Measurements from ENCODE around the gene INAFM1. TPM values are rescaled to one million over a fixed set of nuclear protein-coding genes. Genes with fewer than 3 reads are reported as not detected.

INAFM1 gene
- total and polyA plus RNA-seq, 3 donors from 2014 or later: 9.0 to 29.5 (median 20.8) TPM

- WGBS, 2 donors: 93 to 97% methylated on average over 10 of the region's 10 CpGs
- intact Hi-C loops (cut with DNase I; ENCODE audit: low total_unique reads): no loop called here
- no peaks in the 10 kb centered on the region for H3K36me3 ChIP-seq (ENCODE audit: low read depth, missing control alignments)
- no peaks in the 10 kb centered on the region for H3K4me1 ChIP-seq
- no peaks in the 10 kb centered on the region for H3K9me3 ChIP-seq
- no peak overlapping the region for H3K4me3 ChIP-seq
- DNase-seq: no peak
- no peak overlapping the region for H3K27ac ChIP-seq
- TF ChIP-seq POLR2A (IDR thresholded peaks at IDR 0.05) (no peak), CTCF (IDR thresholded peaks at IDR 0.05) (no peak)
- no peaks in the 10 kb centered on the region for H3K27me3 ChIP-seq
Measured at GRCh38 chr19:47302249-47302648, 27.6 kb downstream of the INAFM1 start.

DNA sequence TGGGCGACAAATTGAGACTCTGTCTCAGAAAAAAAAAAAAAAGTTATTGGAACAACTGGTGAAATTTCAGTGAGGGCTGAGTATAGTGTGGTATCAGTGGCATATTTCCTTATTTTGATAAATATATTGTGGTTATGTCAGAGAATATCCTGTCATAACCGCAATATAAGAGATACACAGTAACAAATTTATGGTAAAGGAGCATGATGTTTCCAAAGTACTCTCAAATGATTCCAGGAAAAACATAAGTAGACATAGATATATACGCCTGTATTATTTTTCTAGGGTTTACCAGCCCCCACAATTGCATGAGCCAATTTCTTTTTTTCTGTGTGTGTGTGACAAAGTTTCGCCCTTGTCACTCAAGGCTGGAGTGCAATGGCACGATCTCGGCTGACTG lies 29.3 kb downstream of the INAFM1 start:
- Histone ChIP-seq H3K36me3 (ENCODE audit: low read depth, missing control alignments) (no peaks in the 10 kb centered on the region), H3K27me3 (no peaks in the 10 kb centered on the region), H3K9me3 (no peaks in the 10 kb centered on the region), H3K4me1 (no peaks in the 10 kb centered on the region), H3K27ac (no peak overlapping the region), H3K4me3 (no peak overlapping the region)
- WGBS, 2 donors: 75 to 77% methylated on average over 6 of the region's 6 CpGs
- DNase-seq: no peak
- intact Hi-C loops (cut with DNase I; ENCODE audit: low total_unique reads): no loop called here
- TF ChIP-seq POLR2A (IDR thresholded peaks at IDR 0.05) (no peak), CTCF (IDR thresholded peaks at IDR 0.05) (no peak)

DNA sequence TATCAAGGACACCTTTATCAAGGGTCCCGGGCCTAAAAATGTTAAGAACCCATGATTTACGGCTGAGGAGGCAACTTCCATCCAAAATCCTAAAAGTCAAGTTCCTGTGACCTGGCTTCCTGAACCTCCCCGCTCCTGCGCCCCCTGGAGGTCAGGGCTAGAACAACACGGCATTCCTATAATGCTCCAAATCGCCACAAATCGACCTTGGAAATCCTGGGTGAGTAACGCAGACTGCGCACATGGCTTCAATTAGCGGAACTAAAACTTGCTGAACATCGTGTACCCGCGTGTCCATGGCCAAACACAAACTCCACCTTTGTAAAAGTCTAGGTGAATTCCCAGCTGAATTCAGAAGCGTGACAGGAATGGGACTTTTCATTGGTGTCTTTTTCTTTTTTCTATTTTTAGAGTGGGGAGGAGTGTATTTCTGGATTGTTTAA lies 30.6 kb downstream of the INAFM1 start:
- Histone ChIP-seq H3K4me3 (no peak overlapping the region), H3K9me3 (no peaks in the 10 kb centered on the region), H3K4me1 (no peaks in the 10 kb centered on the region), H3K27me3 (no peaks in the 10 kb centered on the region), H3K36me3 (ENCODE audit: low read depth, missing control alignments) (no peaks in the 10 kb centered on the region), H3K27ac (no peak overlapping the region)
- 3 to 7% methylated on average over 14 of the region's 14 CpGs for WGBS, 2 donors
- peak; percentile 82 for DNase-seq
- TF ChIP-seq POLR2A (IDR thresholded peaks at IDR 0.05): no peak
- peak; percentile 76 to 93 (median 93) for TF ChIP-seq CTCF (IDR thresholded peaks at IDR 0.05)
- intact Hi-C loops (cut with DNase I; ENCODE audit: low total_unique reads): no loop called here

GRCh38 chr19:47306303-47306702 lies 31.6 kb downstream of the INAFM1 start:
- Histone ChIP-seq H3K27me3 (no peaks in the 10 kb centered on the region), H3K9me3 (no peaks in the 10 kb centered on the region), H3K4me1 (no peaks in the 10 kb centered on the region), H3K36me3 (ENCODE audit: low read depth, missing control alignments) (no peaks in the 10 kb centered on the region), H3K27ac (no peak overlapping the region), H3K4me3 (no peak overlapping the region)
- no peak for DNase-seq
- 93 to 100% methylated on average over 3 of the region's 3 CpGs for WGBS, 2 donors
- intact Hi-C loops (cut with DNase I; ENCODE audit: low total_unique reads): no loop called here
- TF ChIP-seq POLR2A (IDR thresholded peaks at IDR 0.05) (no peak), CTCF (IDR thresholded peaks at IDR 0.05) (no peak)

DNA sequence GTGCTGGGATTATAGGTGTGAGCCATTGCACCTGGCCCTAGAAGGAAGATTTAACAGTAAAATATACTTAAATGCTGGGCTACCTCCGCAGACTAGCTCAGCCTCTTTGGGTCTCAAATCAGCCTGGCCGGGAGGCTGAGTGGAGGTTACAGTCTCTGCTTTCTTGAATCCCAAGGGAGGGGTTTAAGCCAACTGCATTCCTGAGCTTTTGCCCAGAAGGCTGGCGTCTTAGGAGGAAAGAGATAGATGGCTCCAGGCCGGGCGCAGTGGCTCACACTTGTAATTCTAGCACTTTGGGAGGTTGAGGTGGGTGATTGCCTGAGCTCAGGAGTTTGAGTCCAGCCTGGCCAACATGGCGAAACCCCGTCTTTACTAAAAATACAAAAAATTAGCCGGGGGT lies 34.4 kb downstream of the INAFM1 start:
- TF ChIP-seq POLR2A (IDR thresholded peaks at IDR 0.05) (no peak), CTCF (IDR thresholded peaks at IDR 0.05) (no peak)
- H3K4me1 ChIP-seq: no peaks in the 10 kb centered on the region
- H3K36me3 ChIP-seq (ENCODE audit: low read depth, missing control alignments): no peaks in the 10 kb centered on the region
- 58 to 61% methylated on average over 8 of the region's 8 CpGs for WGBS, 2 donors
- intact Hi-C loops (cut with DNase I; ENCODE audit: low total_unique reads): no loop called here
- no peak overlapping the region for H3K27ac ChIP-seq
- DNase-seq: no peak
- H3K4me3 ChIP-seq: no peak overlapping the region
- H3K9me3 ChIP-seq: no peaks in the 10 kb centered on the region
- no peaks in the 10 kb centered on the region for H3K27me3 ChIP-seq

All from testis (tissue), 3 donors.